Endothelial cell of hepatic sinusoid (primary cell): Measurements from ENCODE around the gene DDTL.
"Not testable (repeated sequence)": the region's sequence is repeated elsewhere in the genome, so short reads cannot be mapped to it uniquely, and the experiment has no call there.

Experiments used
- in situ Hi-C: cut with HindIII; loops from 2 replicates; pipeline ENCODE4 v1.10.0; 2017; ENCODE audit warnings: low sequenced_read_pairs

DDTL gene

DNA sequence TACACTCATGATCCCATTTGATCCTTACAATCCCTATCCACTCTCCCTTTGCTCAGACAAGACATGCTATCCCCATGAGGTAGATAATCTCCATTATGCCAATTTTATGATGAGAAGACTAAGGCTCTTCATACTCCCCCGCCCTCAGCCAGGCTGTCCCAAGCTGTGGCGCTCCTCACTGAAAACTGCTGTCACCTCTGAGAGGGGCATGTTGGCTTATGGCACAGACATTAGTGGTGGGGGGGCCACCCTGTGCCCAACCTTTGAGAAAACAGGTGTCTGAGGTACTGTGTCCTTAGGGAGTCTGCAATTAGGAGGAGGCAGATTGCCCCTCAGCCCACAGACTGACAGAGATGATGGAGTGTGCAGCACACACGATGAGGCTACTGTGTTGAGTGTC lies 2.4 kb downstream of the DDTL start:
- in situ Hi-C loops, result no loop called here

GRCh38 chr22:23970201-23970641 lies 3.5 kb downstream of the DDTL start:
- in situ Hi-C loops, result no loop called here

GRCh38 chr22:23970816-23971486 lies 4.3 kb downstream of the DDTL start:
- in situ Hi-C loops, result no loop called here

- in situ Hi-C loops, result not testable (repeated sequence)
Measured at GRCh38 chr22:23971927-23972326, 5.2 kb downstream of the DDTL start.

DNA sequence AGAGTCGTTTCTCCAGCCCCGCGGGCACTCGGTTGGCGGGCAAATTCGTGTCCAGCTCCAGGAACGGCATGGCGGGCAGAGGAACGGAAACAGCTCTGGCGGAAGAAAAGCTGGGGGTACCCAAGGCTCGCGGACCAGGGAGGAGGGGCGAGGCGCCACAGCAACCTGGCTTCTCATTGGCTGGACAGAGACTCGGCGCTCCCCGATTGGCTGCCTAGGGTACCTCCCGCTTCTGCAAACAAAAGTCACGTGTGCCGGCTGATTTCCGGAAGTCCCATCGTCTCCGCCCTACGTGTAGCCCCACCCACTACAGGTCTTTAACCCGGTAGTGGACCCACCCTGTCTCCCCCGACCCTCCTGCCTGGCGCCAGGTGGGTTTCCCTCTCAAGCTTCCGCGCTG lies 7.7 kb downstream of the DDTL start, which contains the start of gene DDT:
Gene DDT (minus strand): TSS at position 97 of the 400 bp plus-strand sequence. CDS start 27 bp downstream, at position 70.
- in situ Hi-C loops, result not testable (repeated sequence)

- in situ Hi-C loops, result not testable (repeated sequence)
Measured at GRCh38 chr22:23974836-23975352, 8.2 kb downstream of the DDTL start.

DNA sequence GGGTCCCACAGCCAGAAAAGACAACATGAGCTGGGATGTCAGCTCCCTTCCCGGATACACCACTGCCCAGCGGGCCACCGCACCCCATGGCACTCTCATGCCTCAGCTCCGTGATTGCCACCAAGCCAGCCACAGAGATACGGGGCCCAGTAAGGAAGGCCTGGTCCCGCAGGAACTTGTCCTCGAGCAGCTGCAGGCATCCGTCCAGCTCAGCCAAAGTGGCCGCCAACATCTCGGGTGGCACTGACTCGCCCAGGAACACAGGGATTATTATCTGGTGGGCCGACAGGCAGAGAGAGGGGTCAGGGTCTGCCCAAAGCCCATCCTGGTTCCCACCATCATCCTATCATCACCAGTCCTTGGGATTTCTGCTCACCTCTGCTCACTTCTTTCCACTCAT lies 10.6 kb downstream of the DDTL start:
- in situ Hi-C loops, result not testable (repeated sequence)

DNA sequence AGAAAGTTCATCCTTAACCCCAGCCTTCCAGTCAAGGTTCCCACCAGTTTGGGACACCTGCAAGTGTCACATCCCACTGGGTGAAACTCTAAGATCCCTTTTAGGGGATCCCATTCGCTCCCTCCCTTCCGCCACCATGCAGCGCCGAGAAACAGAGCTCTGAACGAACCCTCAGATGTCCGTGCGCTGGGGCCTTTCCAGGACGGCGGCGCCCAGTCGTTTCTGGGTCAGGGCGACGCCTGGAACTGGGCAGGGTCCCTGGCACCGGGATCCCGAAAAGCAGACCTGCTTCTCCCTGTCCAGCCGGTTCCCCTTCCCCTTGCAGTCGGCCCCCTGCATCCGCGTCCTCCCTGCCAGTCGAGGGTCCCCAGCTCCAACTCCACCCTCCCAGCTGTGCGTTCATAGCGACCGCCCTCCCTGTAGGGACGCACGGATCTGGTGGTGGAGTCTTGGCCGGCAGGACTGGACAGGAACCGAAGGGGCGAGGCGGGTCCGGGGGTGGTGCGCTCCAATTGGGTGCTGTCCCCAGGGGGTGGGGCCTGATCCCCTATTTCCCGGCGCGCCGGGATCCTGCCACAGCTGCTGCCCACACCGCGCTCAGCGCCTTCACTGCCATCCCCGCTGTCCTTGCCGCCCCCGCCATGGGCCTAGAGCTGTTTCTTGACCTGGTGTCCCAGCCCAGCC lies 13.0 kb downstream of the DDTL start, which contains the start of gene GSTT2:
Gene GSTT2 (plus strand): TSS at position 578 of the 684 bp plus-strand sequence.
- in situ Hi-C loops, result not testable (repeated sequence)

DNA sequence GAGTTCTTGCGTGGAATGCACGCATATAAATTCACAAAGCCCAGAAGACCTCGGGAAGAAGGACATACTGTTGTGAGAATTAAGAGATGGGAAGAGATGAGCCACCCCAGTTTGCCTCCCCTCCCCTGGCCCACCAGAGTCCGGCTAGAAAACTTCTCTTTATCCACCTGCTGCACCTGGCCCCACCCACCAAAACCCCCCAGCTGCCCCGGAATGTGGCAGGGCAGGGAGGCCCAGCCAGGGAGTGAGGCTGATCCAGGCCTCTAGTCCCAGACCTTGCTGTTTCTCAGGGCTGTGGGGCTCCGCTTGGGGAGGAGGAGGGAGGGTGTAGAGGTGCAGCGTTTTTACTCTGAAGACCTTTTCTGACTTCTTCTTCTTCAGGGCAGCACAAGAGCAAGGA lies 13.9 kb downstream of the DDTL start:
- in situ Hi-C loops, result not testable (repeated sequence)

GRCh38 chr22:23984430-23984829 lies 17.7 kb downstream of the DDTL start:
- in situ Hi-C loops, result no loop called here

- in situ Hi-C loops, result not testable (repeated sequence)
Measured at GRCh38 chr22:23986089-23986488, 19.4 kb downstream of the DDTL start.

- in situ Hi-C loops, result not testable (repeated sequence)
Measured at GRCh38 chr22:23986538-23987178, 20.0 kb downstream of the DDTL start.

GRCh38 chr22:23989583-23990244 lies 23.0 kb downstream of the DDTL start:
- in situ Hi-C loops, result not testable (repeated sequence)

DNA sequence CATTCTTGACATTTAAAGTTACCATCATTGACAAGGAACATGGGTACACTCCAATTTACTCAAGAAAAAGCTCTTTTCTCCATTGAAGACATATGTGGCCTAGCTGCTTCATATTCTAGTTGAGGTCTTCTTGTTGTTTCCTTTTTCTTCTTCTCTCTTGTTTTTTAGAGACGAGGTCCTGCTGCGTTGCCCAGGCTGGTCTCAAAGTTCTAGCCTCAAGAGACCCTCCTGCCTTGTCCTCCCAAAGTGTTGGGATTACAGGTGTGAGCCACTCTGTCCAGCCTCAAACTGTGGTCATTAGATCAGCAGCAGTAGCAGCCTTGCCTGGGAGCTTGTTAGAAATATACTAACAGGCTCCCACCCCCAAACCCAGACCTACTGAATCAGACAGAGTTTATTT lies 26.4 kb downstream of the DDTL start:
- in situ Hi-C loops, result not testable (repeated sequence)

- in situ Hi-C loops, result not testable (repeated sequence)
Measured at GRCh38 chr22:23993581-23994177, 27.0 kb downstream of the DDTL start.

DNA sequence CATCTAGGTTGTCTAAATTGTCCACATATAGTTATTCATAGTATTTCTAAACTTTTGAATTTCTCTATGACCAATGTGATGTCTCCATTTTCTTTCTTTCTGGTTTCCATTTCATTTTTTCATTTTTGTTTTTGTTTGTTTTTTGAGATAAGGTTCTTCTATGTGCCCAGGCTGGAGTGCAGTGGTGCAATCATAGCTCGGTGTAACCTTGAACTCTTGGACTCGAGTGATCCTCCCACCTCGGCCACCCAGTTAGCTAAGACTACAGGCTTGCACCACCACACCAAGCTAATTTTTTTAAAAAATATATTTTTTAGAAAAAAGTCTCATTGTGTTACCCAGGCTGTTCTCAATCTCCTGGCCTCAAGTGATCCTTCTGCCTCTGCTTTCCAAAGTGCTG lies 30.4 kb downstream of the DDTL start:
- in situ Hi-C loops, result no loop called here

GRCh38 chr22:23999779-24000178 lies 33.1 kb downstream of the DDTL start:
- in situ Hi-C loops, result loop anchor here (10.0 kb wide), 1 partner anchor 155 kb away; no protein-coding TSS in a partner anchor

DNA sequence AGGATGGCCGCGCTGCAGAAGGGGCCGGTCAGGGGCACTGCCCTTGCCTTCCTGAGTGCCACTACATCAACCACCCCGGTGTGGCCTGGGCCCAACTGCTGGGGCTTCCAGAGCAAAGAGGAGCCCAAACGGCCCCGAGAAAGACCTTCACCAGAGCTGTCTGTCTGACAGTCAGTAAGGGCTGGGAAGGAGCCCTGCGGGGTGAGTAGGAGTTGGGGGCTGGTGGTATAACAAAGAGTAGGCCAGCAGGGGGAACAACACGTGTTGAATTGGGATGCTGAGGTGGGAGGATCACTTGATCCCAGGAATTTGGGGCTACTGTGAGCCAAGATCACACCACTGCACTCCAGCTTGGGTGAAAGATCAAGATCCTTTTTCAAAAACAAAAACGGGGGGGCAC lies 34.6 kb downstream of the DDTL start:
- in situ Hi-C loops, result loop anchor here (10.0 kb wide), 1 partner anchor 153 kb away; no protein-coding TSS in a partner anchor

GRCh38 chr22:24002272-24002671 lies 35.6 kb downstream of the DDTL start:
- in situ Hi-C loops, result loop anchor here (10.0 kb wide), 1 partner anchor 153 kb away; no protein-coding TSS in a partner anchor

GRCh38 chr22:24002851-24003250 lies 36.2 kb downstream of the DDTL start:
- in situ Hi-C loops, result loop anchor here (10.0 kb wide), 1 partner anchor 152 kb away; no protein-coding TSS in a partner anchor
